ENCODE results near the gene NAIF1. TPM values are rescaled to one million over a fixed set of nuclear protein-coding genes. Genes with fewer than 3 reads are reported as not detected.
"Not testable (repeated sequence)": the region's sequence is repeated elsewhere in the genome, so short reads cannot be mapped to it uniquely, and the experiment has no call there.

The NAIF1 gene
- total RNA-seq, 1 donor from 2014 or later: 8.8 TPM

- Mint-ChIP-seq H3K27ac (ENCODE audit: unreplicated experiment) (no peak overlapping the region), H3K4me3 (ENCODE audit: unreplicated experiment) (no peak overlapping the region), H3K4me1 (ENCODE audit: low read depth) (peaks cover 23% of the 10 kb centered on the region), H3K27me3 (ENCODE audit: low read depth) (no peaks in the 10 kb centered on the region), H3K36me3 (ENCODE audit: low read depth) (no peaks in the 10 kb centered on the region), H3K9me3 (ENCODE audit: low read depth) (no peaks in the 10 kb centered on the region)
- no peak for DNase-seq (ENCODE audit: low spot score)
- TF ChIP-seq CTCF (IDR thresholded peaks at IDR 0.05): no peak
Measured at GRCh38 chr9:128025736-128026135, 41.4 kb downstream of the NAIF1 start.

DNA sequence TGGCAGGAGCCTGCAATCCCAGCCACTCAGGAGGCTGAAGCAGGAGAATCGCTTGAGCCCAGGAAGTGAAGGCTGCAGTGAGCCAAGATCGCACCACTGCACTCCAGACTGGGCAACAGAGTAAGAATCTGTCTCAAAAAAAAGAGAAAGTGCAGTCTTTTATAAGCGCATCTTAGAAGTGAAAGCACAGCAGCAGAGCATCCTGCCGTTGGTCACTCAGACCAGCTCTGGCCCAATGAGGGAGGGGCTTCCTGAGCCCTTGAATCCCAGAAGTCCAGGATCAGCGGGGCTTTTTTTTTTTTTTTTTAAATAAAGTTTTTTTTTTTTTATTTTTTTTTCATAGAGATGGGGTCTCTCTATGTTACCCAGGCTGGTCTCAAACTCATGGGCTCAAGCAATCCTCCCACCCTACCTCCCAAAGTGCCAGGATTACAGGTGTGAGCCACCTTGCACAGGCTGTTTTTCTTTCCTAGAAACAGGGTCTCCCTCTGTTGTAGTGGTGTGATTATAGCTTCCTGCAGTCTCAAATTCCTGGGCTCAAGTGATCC lies 42.3 kb downstream of the NAIF1 start:
- H3K27me3 Mint-ChIP-seq (ENCODE audit: low read depth): no peaks in the 10 kb centered on the region
- H3K4me1 Mint-ChIP-seq (ENCODE audit: low read depth): peaks cover 23% of the 10 kb centered on the region
- no peak for DNase-seq (ENCODE audit: low spot score)
- TF ChIP-seq CTCF (IDR thresholded peaks at IDR 0.05): no peak
- H3K36me3 Mint-ChIP-seq (ENCODE audit: low read depth): no peaks in the 10 kb centered on the region
- H3K4me3 Mint-ChIP-seq (ENCODE audit: unreplicated experiment): no peak overlapping the region
- H3K27ac Mint-ChIP-seq (ENCODE audit: unreplicated experiment): no peak overlapping the region
- H3K9me3 Mint-ChIP-seq (ENCODE audit: low read depth): no peaks in the 10 kb centered on the region

GRCh38 chr9:128023671-128024070 lies 43.4 kb downstream of the NAIF1 start:
- not testable (repeated sequence) for DNase-seq (ENCODE audit: low spot score); H3K27me3 Mint-ChIP-seq (ENCODE audit: low read depth); H3K9me3 Mint-ChIP-seq (ENCODE audit: low read depth); H3K27ac Mint-ChIP-seq (ENCODE audit: unreplicated experiment); H3K36me3 Mint-ChIP-seq (ENCODE audit: low read depth); H3K4me3 Mint-ChIP-seq (ENCODE audit: unreplicated experiment)
- H3K4me1 Mint-ChIP-seq (ENCODE audit: low read depth): peaks cover 20% of the 10 kb centered on the region

DNA sequence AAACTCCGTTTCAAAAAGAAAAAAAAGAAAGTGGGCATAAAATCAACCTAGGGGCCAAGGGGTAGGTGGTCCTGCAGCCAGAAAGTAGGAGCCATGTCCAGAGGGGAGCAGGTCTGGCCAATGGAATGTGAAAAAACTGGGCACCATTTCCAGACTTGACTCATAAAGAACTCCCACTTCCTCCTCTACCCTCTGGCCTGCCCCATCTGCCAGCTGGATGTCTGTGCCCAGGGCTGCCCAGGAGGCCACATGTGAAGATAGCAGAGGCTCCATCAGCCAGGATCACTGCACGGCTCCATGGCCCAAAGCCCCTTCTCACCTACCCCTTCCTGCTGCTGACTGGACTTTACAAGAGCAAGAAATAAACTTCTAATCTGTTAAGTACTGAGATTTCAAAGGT lies 44.2 kb downstream of the NAIF1 start:
- TF ChIP-seq CTCF (IDR thresholded peaks at IDR 0.05): no peak
- H3K36me3 Mint-ChIP-seq (ENCODE audit: low read depth): no peaks in the 10 kb centered on the region
- no peak overlapping the region for H3K4me3 Mint-ChIP-seq (ENCODE audit: unreplicated experiment)
- DNase-seq (ENCODE audit: low spot score): no peak
- H3K4me1 Mint-ChIP-seq (ENCODE audit: low read depth): peaks cover 17% of the 10 kb centered on the region
- no peaks in the 10 kb centered on the region for H3K27me3 Mint-ChIP-seq (ENCODE audit: low read depth)
- H3K9me3 Mint-ChIP-seq (ENCODE audit: low read depth): no peaks in the 10 kb centered on the region
- no peak overlapping the region for H3K27ac Mint-ChIP-seq (ENCODE audit: unreplicated experiment)

- DNase-seq (ENCODE audit: low spot score): no peak
- H3K4me1 Mint-ChIP-seq (ENCODE audit: low read depth): peaks cover 8% of the 10 kb centered on the region
- H3K4me3 Mint-ChIP-seq (ENCODE audit: unreplicated experiment): no peak overlapping the region
- no peaks in the 10 kb centered on the region for H3K36me3 Mint-ChIP-seq (ENCODE audit: low read depth)
- no peaks in the 10 kb centered on the region for H3K27me3 Mint-ChIP-seq (ENCODE audit: low read depth)
- no peak overlapping the region for H3K27ac Mint-ChIP-seq (ENCODE audit: unreplicated experiment)
- no peaks in the 10 kb centered on the region for H3K9me3 Mint-ChIP-seq (ENCODE audit: low read depth)
- TF ChIP-seq CTCF (IDR thresholded peaks at IDR 0.05): no peak
Measured at GRCh38 chr9:128021098-128021497, 46.0 kb downstream of the NAIF1 start.

GRCh38 chr9:128020692-128021091 lies 46.4 kb downstream of the NAIF1 start:
- Mint-ChIP-seq H3K4me1 (ENCODE audit: low read depth) (peaks cover 8% of the 10 kb centered on the region), H3K27ac (ENCODE audit: unreplicated experiment) (no peak overlapping the region), H3K4me3 (ENCODE audit: unreplicated experiment) (no peak overlapping the region), H3K36me3 (ENCODE audit: low read depth) (no peaks in the 10 kb centered on the region), H3K9me3 (ENCODE audit: low read depth) (no peaks in the 10 kb centered on the region), H3K27me3 (ENCODE audit: low read depth) (no peaks in the 10 kb centered on the region)
- TF ChIP-seq CTCF (IDR thresholded peaks at IDR 0.05): peak; percentile 45
- DNase-seq (ENCODE audit: low spot score): no peak

Data from chondrocyte (in vitro differentiated cells).